ENCODE results near the gene SUSD6. TPM values are rescaled to one million over a fixed set of nuclear protein-coding genes. Genes with fewer than 3 reads are reported as not detected.

Gene SUSD6
- total and polyA plus RNA-seq, 9 of the 15 experiments (the other 6 are each of a cell fraction or from before 2014, with no cell fraction given) = 2.9 to 20.7 (median 5.6) TPM

GRCh38 chr14:69667938-69668335 lies 56.5 kb downstream of the SUSD6 start (continued):
- TF ChIP-seq ATF3 (IDR thresholded peaks at IDR 0.05) (no peak), ATF3 (CRISPR knock-in tag; conservative IDR thresholded peaks at IDR 0.05) (no peak), CTCFL (IDR thresholded peaks at IDR 0.05; ENCODE audit: borderline replicate concordance, insufficient read depth, low read depth, low read length, poor library complexity, severe bottlenecking) (no peak), ZNF830 (CRISPR knock-in tag; IDR thresholded peaks at IDR 0.05) (no peak), FOXM1 (IDR thresholded peaks at IDR 0.05; ENCODE audit: low read depth) (no peak), FOXM1 (CRISPR knock-in tag; IDR thresholded peaks at IDR 0.05; ENCODE audit: low read depth) (no peak)

- no peak overlapping the region for H3K9ac ChIP-seq (ENCODE audit: insufficient read depth in 1 of 2, low read depth in 2 of 2, low read length in 2 of 2)
- no peak overlapping the region for H2AFZ ChIP-seq (ENCODE audit: low read depth, low read length)
- peaks cover 77% of the 10 kb centered on the region for H3K79me2 ChIP-seq (ENCODE audit: control insufficient read depth, insufficient read depth, low read length)
- no TSS peak for BruUV-seq (replicated peaks)
- no peaks in the 10 kb centered on the region for H3K9me1 ChIP-seq (ENCODE audit: control insufficient read depth, insufficient read depth, low read length)
- intact Hi-C loops (cut with micrococcal nuclease) = no loop called here
- TF ChIP-seq HMG20A (CRISPR knock-in tag; conservative IDR thresholded peaks at IDR 0.05) (no peak), TARDBP (IDR thresholded peaks at IDR 0.05) (no peak), PHB2 (IDR thresholded peaks at IDR 0.05; ENCODE audit: low read depth) (no peak), NR2C1 (IDR thresholded peaks at IDR 0.05) (no peak), NR2C1 (tag; IDR thresholded peaks at IDR 0.05) (no peak), ELK3 (CRISPR knock-in tag; IDR thresholded peaks at IDR 0.05) (no peak), SNIP1 (IDR thresholded peaks at IDR 0.05; ENCODE audit: low read depth) (no peak), SAFB (IDR thresholded peaks at IDR 0.05; ENCODE audit: borderline replicate concordance, low read depth, low read length) (no peak)
- TF ChIP-seq, protein P1, sequence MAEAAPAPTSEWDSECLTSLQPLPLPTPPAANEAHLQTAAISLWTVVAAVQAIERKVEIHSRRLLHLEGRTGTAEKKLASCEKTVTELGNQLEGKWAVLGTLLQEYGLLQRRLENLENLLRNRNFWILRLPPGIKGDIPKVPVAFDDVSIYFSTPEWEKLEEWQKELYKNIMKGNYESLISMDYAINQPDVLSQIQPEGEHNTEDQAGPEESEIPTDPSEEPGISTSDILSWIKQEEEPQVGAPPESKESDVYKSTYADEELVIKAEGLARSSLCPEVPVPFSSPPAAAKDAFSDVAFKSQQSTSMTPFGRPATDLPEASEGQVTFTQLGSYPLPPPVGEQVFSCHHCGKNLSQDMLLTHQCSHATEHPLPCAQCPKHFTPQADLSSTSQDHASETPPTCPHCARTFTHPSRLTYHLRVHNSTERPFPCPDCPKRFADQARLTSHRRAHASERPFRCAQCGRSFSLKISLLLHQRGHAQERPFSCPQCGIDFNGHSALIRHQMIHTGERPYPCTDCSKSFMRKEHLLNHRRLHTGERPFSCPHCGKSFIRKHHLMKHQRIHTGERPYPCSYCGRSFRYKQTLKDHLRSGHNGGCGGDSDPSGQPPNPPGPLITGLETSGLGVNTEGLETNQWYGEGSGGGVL (CRISPR knock-in tag; IDR thresholded peaks at IDR 0.05) = no peak
- in situ Hi-C loops (cut with MboI) = no loop called here
- ATAC-seq (no peak), DNase-seq (ENCODE audit: extremely low read depth in 1 of 4, low spot score in 3 of 4) (no peak), FAIRE-seq (no peak)
- H3K4me2 ChIP-seq (ENCODE audit: insufficient read depth, low read length) = no peak overlapping the region
- ChIA-PET CTCF (ENCODE audit: low intra/inter-chr PET ratio) (no interaction called here), POLR2A (interaction anchor here (0.6 to 1.1 kb wide), 5 partner anchors 9 to 568 kb away, joined by 3 to 4 read pairs (median 3); no protein-coding TSS in a partner anchor)
- WGBS (ENCODE audit: insufficient coverage, low coverage, missing lambda C conversion rate) = 85% methylated on average over 2 of the region's 2 CpGs
- peaks cover 8% of the 10 kb centered on the region; the same call in 1 of the 2 replicates for H4K20me1 ChIP-seq (replicated peaks; ENCODE audit: control insufficient read depth, insufficient read depth, low read length)
- no peak overlapping the region for H3K4me3 ChIP-seq
- peaks cover 5 to 19% of the 10 kb centered on the region in 2 experiments; a peak in 4 of 5 replicates for H3K4me1 ChIP-seq (replicated peaks in 1 of 2; ENCODE audit: control insufficient read depth in 2 of 2, insufficient read depth in 2 of 2, low read length in 2 of 2)
- H3K36me3 ChIP-seq (ENCODE audit: control insufficient read depth, insufficient read depth, low read length) = peaks cover 6% of the 10 kb centered on the region; the same call in 2 of the 3 replicates
- no peaks in the 10 kb centered on the region for H3K9me3 ChIP-seq (replicated peaks; ENCODE audit: control insufficient read depth, insufficient read depth, low read depth, low read length)
- H3K27me3 ChIP-seq (ENCODE audit: control insufficient read depth in 2 of 2, insufficient read depth in 2 of 2, low read length in 2 of 2) = no peaks in the 10 kb centered on the region
- no peak overlapping the region for H3K27ac ChIP-seq (ENCODE audit: extremely low read depth, low read depth, low read length)
Measured at GRCh38 chr14:69669375-69669774, 58.0 kb downstream of the SUSD6 start.
